Sigmoid colon (tissue), 4 donors: ENCODE results near the gene ZFHX3.

Experiments
- POLR2AphosphoS5 ChIP-seq, 4 donors: sonication (generic); formaldehyde crosslinking; IDR thresholded peaks; one replicate each; pipeline ENCODE4 v1.6.1; 2017; ENCODE audit warnings: antibody characterized with exemption in 4 of 4
- TF ChIP-seq, protein P1 (sequence below), 4 experiments: fragments of 450-650 bp in 3 of 4; fragments of 200-600 bp in 1 of 4; IDR thresholded peaks; one replicate each; pipeline ENCODE4 v1.5.1; 2016 to 2019; ENCODE audit warnings: antibody characterized with exemption in 4 of 4, mild to moderate bottlenecking in 3 of 4, moderate library complexity in 2 of 4

DNA sequence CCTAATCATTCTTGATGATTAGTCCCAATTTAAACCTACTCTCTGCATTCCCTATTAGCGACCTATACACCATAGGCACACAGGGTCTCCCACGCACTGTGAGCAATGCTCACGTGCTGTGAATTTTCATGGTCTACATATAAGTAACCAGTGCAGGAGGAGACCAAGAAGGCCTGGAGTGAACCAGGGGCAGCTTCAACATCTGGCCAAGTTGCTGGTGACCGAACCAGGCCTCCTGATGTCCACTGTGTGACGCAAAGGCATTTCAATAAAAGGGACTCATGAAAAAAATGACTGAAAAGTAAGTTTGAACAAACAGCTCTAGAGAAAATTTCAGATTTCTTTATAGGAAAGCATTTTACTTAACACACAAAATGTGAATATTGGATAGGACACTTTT is 107.0 kb downstream of the ZFHX3 start:
- TF ChIP-seq, protein P1, sequence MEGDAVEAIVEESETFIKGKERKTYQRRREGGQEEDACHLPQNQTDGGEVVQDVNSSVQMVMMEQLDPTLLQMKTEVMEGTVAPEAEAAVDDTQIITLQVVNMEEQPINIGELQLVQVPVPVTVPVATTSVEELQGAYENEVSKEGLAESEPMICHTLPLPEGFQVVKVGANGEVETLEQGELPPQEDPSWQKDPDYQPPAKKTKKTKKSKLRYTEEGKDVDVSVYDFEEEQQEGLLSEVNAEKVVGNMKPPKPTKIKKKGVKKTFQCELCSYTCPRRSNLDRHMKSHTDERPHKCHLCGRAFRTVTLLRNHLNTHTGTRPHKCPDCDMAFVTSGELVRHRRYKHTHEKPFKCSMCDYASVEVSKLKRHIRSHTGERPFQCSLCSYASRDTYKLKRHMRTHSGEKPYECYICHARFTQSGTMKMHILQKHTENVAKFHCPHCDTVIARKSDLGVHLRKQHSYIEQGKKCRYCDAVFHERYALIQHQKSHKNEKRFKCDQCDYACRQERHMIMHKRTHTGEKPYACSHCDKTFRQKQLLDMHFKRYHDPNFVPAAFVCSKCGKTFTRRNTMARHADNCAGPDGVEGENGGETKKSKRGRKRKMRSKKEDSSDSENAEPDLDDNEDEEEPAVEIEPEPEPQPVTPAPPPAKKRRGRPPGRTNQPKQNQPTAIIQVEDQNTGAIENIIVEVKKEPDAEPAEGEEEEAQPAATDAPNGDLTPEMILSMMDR (IDR thresholded peaks at IDR 0.05), result no peak
- no peak for TF ChIP-seq POLR2AphosphoS5 (IDR thresholded peaks at IDR 0.05)
